Activated B cell treated with CpG ODN at 0.5 μM for 24 hours (primary cell): ENCODE results near the gene CSF1. TPM values are rescaled to one million over a fixed set of nuclear protein-coding genes. Genes with fewer than 3 reads are reported as not detected.

ENCODE experiments used
- ATAC-seq: fragments of 200-7000 bp; cut with Tn5 transposase; one replicate; pipeline ENCODE4 v1.10.0; 2021; ENCODE audit warnings: low read depth, mild to moderate bottlenecking, moderate library complexity
- CTCF ChIA-PET: fragments of 350-600 bp; sonication (Branson Sonifier 250); formaldehyde crosslinking; loops from one replicate; lab custom pipeline; 2021; ENCODE audit warnings: antibody characterized with exemption; lab: Charles Lee
- POLR2A ChIA-PET: fragments of 350-600 bp; sonication (Branson Sonifier 250); formaldehyde crosslinking; loops from one replicate; lab custom pipeline; 2021; ENCODE audit warnings: antibody characterized with exemption; lab: Charles Lee
- DNase-seq: peaks from one replicate; pipeline ENCODE4 v3.0.0; 2022
- H3K27ac Mint-ChIP-seq: one replicate; pipeline ENCODE4 v1.8.0; 2020; ENCODE audit warnings: mixed read lengths
- H3K27me3 Mint-ChIP-seq: one replicate; pipeline ENCODE4 v1.8.0; 2021; ENCODE audit warnings: mixed read lengths
- H3K36me3 Mint-ChIP-seq: one replicate; pipeline ENCODE4 v1.8.0; 2021; ENCODE audit warnings: low read depth, mixed read lengths
- H3K4me1 Mint-ChIP-seq: one replicate; pipeline ENCODE4 v1.8.0; 2021; ENCODE audit warnings: mixed read lengths
- H3K4me3 Mint-ChIP-seq: one replicate; pipeline ENCODE4 v1.8.0; 2020; ENCODE audit warnings: mild to moderate bottlenecking, mixed read lengths
- H3K9me3 Mint-ChIP-seq: one replicate; pipeline ENCODE4 v1.8.0; 2020; ENCODE audit warnings: mixed read lengths
- intact Hi-C: fragments of 100-400 bp; cut with micrococcal nuclease; formaldehyde crosslinking; loops from one replicate; pipeline ENCODE4 v1.15.1; 2024
- total RNA-seq: library from RNA; stranded (reverse); gene quantifications from 2 replicates; pipeline ENCODE4 v1.2.3, GENCODE V29; 2022
- TF ChIP-seq, protein P1 (sequence below): fragments of 200-600 bp; IDR thresholded peaks from one replicate; pipeline ENCODE4 v1.8.0; 2022; ENCODE audit warnings: antibody characterized with exemption, mild to moderate bottlenecking

CSF1 gene
- total RNA-seq, 1 donor from 2014 or later, result 2.0 TPM

GRCh38 chr1:109977657-109978378 lies 67.2 kb downstream of the CSF1 start:
- POLR2A ChIA-PET, result no interaction called here
- H3K4me1 Mint-ChIP-seq, result no peaks in the 10 kb centered on the region
- no peak overlapping the region for H3K27ac Mint-ChIP-seq
- H3K4me3 Mint-ChIP-seq, result no peak overlapping the region
- intact Hi-C loops, result no loop called here
- CTCF ChIA-PET, result interaction anchor here (1.3 to 12.8 kb wide), 3 partner anchors 199 to 445 kb away, joined by 3 to 379 read pairs (median 5); no protein-coding TSS in a partner anchor
- DNase-seq (no peak), ATAC-seq (no peak)
- peaks cover 20% of the 10 kb centered on the region for H3K27me3 Mint-ChIP-seq
- H3K36me3 Mint-ChIP-seq, result no peaks in the 10 kb centered on the region
- TF ChIP-seq, protein P1, sequence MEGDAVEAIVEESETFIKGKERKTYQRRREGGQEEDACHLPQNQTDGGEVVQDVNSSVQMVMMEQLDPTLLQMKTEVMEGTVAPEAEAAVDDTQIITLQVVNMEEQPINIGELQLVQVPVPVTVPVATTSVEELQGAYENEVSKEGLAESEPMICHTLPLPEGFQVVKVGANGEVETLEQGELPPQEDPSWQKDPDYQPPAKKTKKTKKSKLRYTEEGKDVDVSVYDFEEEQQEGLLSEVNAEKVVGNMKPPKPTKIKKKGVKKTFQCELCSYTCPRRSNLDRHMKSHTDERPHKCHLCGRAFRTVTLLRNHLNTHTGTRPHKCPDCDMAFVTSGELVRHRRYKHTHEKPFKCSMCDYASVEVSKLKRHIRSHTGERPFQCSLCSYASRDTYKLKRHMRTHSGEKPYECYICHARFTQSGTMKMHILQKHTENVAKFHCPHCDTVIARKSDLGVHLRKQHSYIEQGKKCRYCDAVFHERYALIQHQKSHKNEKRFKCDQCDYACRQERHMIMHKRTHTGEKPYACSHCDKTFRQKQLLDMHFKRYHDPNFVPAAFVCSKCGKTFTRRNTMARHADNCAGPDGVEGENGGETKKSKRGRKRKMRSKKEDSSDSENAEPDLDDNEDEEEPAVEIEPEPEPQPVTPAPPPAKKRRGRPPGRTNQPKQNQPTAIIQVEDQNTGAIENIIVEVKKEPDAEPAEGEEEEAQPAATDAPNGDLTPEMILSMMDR, result no peak
- no peaks in the 10 kb centered on the region for H3K9me3 Mint-ChIP-seq

- no peaks in the 10 kb centered on the region for H3K4me1 Mint-ChIP-seq
- TF ChIP-seq, protein P1, result no peak
- H3K27me3 Mint-ChIP-seq, result peaks cover 20% of the 10 kb centered on the region
- intact Hi-C loops, result no loop called here
- ChIA-PET CTCF (interaction anchor here (0.7 to 12.8 kb wide), 3 partner anchors 188 to 339 kb away, joined by 3 to 379 read pairs (median 5); no protein-coding TSS in a partner anchor), POLR2A (no interaction called here)
- H3K27ac Mint-ChIP-seq, result no peak overlapping the region
- no peak overlapping the region for H3K4me3 Mint-ChIP-seq
- H3K9me3 Mint-ChIP-seq, result no peaks in the 10 kb centered on the region
- DNase-seq, result no peak
- ATAC-seq, result no peak
- no peaks in the 10 kb centered on the region for H3K36me3 Mint-ChIP-seq
Measured at GRCh38 chr1:109978761-109979488, 68.3 kb downstream of the CSF1 start.

- Mint-ChIP-seq H3K4me1 (peaks cover under 1% of the 10 kb centered on the region), H3K36me3 (peaks cover under 1% of the 10 kb centered on the region), H3K4me3 (no peak overlapping the region), H3K27me3 (peaks cover 20% of the 10 kb centered on the region), H3K9me3 (no peaks in the 10 kb centered on the region), H3K27ac (no peak overlapping the region)
- ChIA-PET CTCF (interaction anchor here (12.8 kb wide), 1 partner anchor 201 kb away, joined by 379 read pairs; no protein-coding TSS in a partner anchor), POLR2A (interaction anchor here (0.5 kb wide), 1 partner anchor 309 kb away, joined by 7 read pairs; no protein-coding TSS in a partner anchor)
- DNase-seq (no peak), ATAC-seq (no peak)
- intact Hi-C loops, result no loop called here
- TF ChIP-seq, protein P1, result no peak
Measured at GRCh38 chr1:109979489-109980091, 68.9 kb downstream of the CSF1 start.

Other genes starting within 250 kb of the CSF1 start
- 9.2 and 11.0 TPM in 2 replicates for gene GSTM2, start 242.8 kb upstream of the CSF1 start, total RNA-seq
- gene GSTM1, start 223.0 kb upstream of the CSF1 start, total RNA-seq, result 22.2 and 22.4 TPM in 2 replicates
- gene GSTM5, start 198.6 kb upstream of the CSF1 start, total RNA-seq, result 0.04 TPM in 1 of 2 replicates, not detected in the other
- gene GSTM3, start 169.8 kb upstream of the CSF1 start, total RNA-seq, result 0.55 and 0.61 TPM in 2 replicates
- not detected in 2 replicates for gene EPS8L3, start 146.9 kb upstream of the CSF1 start, total RNA-seq
- gene AHCYL1, start 73.9 kb downstream of the CSF1 start, total RNA-seq, result 40.5 and 41.6 TPM in 2 replicates
- gene STRIP1, start 123.8 kb downstream of the CSF1 start, total RNA-seq, result 60.4 and 77.3 TPM in 2 replicates
- not detected in 2 replicates for gene ALX3, start 159.8 kb downstream of the CSF1 start, total RNA-seq
- gene UBL4B, start 201.6 kb downstream of the CSF1 start, total RNA-seq, result not detected in 2 replicates
- not detected in 2 replicates for gene SLC6A17, start 239.6 kb downstream of the CSF1 start, total RNA-seq